NCI-H345 (cell line): ENCODE measurements around the gene UBE2R2.
"Not testable (repeated sequence)": the region's sequence is repeated elsewhere in the genome, so short reads cannot be mapped to it uniquely, and the experiment has no call there.

Source experiments
- DNase-seq: peaks from one replicate; lab custom pipeline; 2025; lab: John Stamatoyannopoulos, UW

UBE2R2 gene

GRCh38 chr9:33799928-33800704 is 16.8 kb upstream of the UBE2R2 start:
- no peak for DNase-seq

GRCh38 chr9:33800886-33801285 is 16.1 kb upstream of the UBE2R2 start:
- no peak for DNase-seq

GRCh38 chr9:33801943-33802500 is 14.9 kb upstream of the UBE2R2 start:
- not testable (repeated sequence) for DNase-seq

- not testable (repeated sequence) for DNase-seq
Observed at GRCh38 chr9:33804196-33804595, 12.8 kb upstream of the UBE2R2 start.

- peak; percentile 76 for DNase-seq
Observed at GRCh38 chr9:33807156-33807555, 9.8 kb upstream of the UBE2R2 start.

- DNase-seq: not testable (repeated sequence)
Observed at GRCh38 chr9:33808979-33809322, 8.0 kb upstream of the UBE2R2 start.

GRCh38 chr9:33809506-33809905 is 7.5 kb upstream of the UBE2R2 start:
- no peak for DNase-seq

- peak; percentile 22 for DNase-seq
Observed at GRCh38 chr9:33813712-33814641, 3.0 kb upstream of the UBE2R2 start.

- DNase-seq: no peak
Observed at GRCh38 chr9:33815781-33816180, 1.2 kb upstream of the UBE2R2 start.

GRCh38 chr9:33817327-33818166 is 587 bp downstream of the UBE2R2 start:
- DNase-seq: peak; percentile 48

GRCh38 chr9:33818167-33818846 is 1.3 kb downstream of the UBE2R2 start:
- DNase-seq: no peak

- DNase-seq: no peak
Observed at GRCh38 chr9:33818847-33819500, 2.0 kb downstream of the UBE2R2 start.

- DNase-seq: no peak
Observed at GRCh38 chr9:33820231-33820745, 3.3 kb downstream of the UBE2R2 start.

GRCh38 chr9:33823801-33824200 is 6.8 kb downstream of the UBE2R2 start:
- DNase-seq: no peak

GRCh38 chr9:33827285-33827684 is 10.3 kb downstream of the UBE2R2 start:
- DNase-seq: not testable (repeated sequence)

- not testable (repeated sequence) for DNase-seq
Observed at GRCh38 chr9:33829641-33830230, 12.8 kb downstream of the UBE2R2 start.

GRCh38 chr9:33835625-33836260 is 18.8 kb downstream of the UBE2R2 start:
- DNase-seq: no peak

GRCh38 chr9:33836261-33836660 is 19.3 kb downstream of the UBE2R2 start:
- DNase-seq: not testable (repeated sequence)

- DNase-seq: no peak
Observed at GRCh38 chr9:33837138-33837537, 20.2 kb downstream of the UBE2R2 start.

GRCh38 chr9:33840381-33840780 is 23.4 kb downstream of the UBE2R2 start:
- no peak for DNase-seq
